HG03108 (cell line): ENCODE data around the gene GSTT4.
"Not testable (repeated sequence)": the region's sequence is repeated elsewhere in the genome, so short reads cannot be mapped to it uniquely, and the experiment has no call there.

Experiments used
- ATAC-seq: cut with Tn5 transposase; IDR thresholded peaks from one replicate; pipeline ENCODE4 v1.9.1; 2021; ENCODE audit warnings: moderate library complexity; ENCODE audit not compliant: unreplicated experiment

GSTT4 gene

GRCh38 chr22:24026056-24026455 lies 20.8 kb upstream of the GSTT4 start:
- ATAC-seq = no peak

- no peak for ATAC-seq
Measured at GRCh38 chr22:24025475-24025874, 20.2 kb upstream of the GSTT4 start.

GRCh38 chr22:24024354-24024753 lies 19.1 kb upstream of the GSTT4 start:
- no peak for ATAC-seq

- no peak for ATAC-seq
Measured at GRCh38 chr22:24023204-24023789, 18.0 kb upstream of the GSTT4 start.

DNA sequence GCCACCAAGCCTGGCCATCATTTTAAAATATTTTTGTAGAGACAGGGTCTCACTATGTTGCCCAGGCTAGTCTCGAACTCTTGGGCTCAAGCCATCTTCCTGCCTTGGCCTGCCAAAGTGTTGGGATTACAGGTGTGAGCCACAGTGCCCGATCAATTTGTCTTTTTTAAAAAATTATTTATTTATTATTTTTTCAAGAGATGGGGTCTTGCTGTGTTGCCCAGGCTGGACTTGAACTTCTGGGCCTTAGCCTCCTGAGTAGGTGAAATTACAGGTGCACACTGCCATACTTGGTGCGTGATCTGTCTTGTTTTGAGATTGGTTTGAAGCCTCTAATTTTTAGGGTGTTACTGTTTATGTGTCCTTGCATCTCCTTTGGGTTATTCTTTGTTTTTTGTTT lies 16.1 kb upstream of the GSTT4 start:
- ATAC-seq = no peak

- ATAC-seq = no peak
Measured at GRCh38 chr22:24016156-24016555, 10.9 kb upstream of the GSTT4 start.

DNA sequence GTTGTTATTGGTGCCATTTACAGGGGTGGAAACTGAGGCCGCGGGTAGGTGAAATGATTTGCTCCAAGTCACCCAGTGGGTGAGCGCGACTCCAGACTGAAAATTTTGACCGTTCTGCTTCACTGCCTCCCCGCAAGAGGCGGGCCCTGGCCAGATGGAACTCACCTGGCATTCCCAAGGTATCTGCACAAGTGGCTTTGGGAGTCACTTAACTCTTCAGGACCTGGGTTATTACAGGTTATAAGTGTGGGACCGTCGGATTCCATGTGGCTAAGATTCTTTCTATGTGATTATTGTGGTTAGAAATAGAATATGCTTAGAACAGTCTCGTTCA lies 6.4 kb upstream of the GSTT4 start:
- ATAC-seq = peak; percentile 8

- no peak for ATAC-seq
Measured at GRCh38 chr22:24010018-24010391, 4.8 kb upstream of the GSTT4 start.

DNA sequence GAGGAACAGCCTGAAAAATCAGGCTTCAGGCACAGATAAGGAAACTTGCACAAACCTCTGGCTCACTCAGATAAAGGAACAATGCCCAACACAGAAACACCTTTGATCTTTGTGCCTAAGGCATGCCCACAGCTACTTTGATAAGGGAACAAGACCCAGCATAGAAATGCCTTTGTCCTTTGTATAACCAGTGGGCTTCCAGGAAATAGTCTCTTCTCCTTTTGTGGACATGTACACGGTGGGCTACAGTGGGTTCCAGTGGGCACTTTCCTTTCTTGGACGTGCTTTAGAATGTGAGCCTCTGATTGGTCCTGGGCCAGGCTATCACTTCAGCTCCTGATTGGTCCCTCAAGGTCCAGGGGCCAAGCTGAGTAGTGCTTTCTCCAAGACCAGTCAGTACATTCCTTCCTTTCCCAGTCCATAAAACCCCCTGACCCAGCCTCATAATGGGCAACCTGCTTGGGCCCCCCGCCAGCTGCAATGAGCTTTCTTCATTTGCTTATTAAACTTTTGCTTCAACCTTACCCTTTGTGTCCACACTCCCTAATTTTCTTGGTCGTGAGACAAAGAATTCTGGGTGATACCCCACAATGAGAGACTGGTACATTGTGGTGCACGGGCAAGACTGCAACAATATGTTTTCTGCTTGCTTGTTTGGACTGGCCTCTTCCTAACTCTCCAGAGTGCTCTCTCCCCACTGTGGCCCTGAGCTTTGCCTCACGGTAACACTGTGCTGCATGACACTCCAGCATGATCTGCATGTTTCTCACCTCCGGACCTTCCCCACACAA lies 4.2 kb upstream of the GSTT4 start:
- ATAC-seq = no peak

- ATAC-seq = no peak
Measured at GRCh38 chr22:24008381-24009226, 3.4 kb upstream of the GSTT4 start.

DNA sequence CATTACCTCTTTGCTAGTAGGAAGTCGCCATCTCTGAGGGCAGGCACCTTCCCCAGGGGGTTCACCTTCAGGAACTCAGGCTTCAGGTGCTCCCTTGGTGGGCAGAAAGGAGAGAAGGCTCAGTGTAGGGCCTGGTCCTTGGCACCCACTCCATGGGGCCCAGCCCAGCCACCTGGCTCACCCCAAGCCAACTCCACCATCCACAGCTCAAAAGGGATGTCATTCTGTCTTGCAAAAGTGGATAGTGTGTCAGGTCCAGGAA lies 2.7 kb upstream of the GSTT4 start:
- ATAC-seq = no peak

DNA sequence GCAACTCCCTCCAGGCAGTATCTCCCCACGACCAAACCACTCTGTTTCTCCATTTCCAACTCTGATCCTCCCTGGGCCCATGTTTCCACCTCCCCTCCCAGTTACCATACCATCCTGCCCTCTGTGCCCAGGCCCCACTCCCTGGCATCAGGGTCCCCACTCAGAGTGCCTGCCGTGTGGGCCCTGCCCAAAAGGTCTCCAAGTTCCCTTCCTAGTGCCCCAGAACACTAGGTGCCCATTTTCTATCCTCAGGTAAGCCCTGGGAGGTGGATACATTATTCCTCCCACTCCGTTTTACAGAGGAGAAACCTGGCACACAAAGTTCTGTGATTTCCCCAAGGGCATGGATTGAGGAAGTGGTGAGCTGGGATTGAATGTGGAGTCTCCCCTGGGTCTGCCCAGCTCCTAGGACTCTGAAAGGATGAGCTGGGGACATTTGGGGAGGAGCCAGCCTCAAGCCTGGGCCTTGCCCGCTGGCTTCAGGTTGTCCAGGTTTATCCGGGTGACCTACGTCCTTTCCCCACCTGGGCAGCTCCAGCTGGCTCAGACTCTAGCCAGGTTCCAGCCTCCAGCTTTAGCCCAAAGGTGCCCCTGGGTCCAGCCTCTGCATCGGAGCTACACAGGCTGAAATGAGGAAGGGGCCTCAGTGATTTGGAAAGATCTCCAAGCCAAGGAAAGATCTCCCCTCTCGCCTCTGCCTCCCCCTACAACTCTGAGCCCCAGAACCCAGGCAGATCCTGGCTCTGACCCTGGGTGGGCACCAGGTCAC lies 2.2 kb upstream of the GSTT4 start:
- no peak for ATAC-seq

- ATAC-seq = no peak
Measured at GRCh38 chr22:24006914-24007214, 1.6 kb upstream of the GSTT4 start.

GRCh38 chr22:24006207-24006913 lies 1.1 kb upstream of the GSTT4 start:
- no peak for ATAC-seq

- no peak for ATAC-seq
Measured at GRCh38 chr22:24003887-24004286, 1.4 kb downstream of the GSTT4 start.

- ATAC-seq = no peak
Measured at GRCh38 chr22:24002851-24003250, 2.4 kb downstream of the GSTT4 start.

DNA sequence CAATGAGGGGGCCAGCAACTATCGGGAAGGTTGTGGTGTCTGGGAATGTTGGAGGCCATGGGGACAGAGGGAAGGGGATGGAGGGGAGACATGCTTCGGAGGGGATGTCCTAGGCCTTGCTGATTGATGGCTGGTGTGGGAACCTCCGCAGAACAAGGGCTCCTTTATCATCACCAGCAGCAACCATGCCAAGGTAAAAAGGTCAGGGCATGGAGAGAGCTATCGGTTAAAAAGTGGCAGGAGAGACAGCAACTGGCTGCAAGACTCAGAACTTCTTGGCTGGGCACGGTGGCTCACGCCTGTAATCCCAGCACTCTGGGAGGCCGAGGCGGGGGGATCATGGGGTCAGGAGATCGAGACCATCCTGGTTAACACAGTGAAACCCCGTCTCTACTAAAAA lies 3.0 kb downstream of the GSTT4 start:
- ATAC-seq = no peak

DNA sequence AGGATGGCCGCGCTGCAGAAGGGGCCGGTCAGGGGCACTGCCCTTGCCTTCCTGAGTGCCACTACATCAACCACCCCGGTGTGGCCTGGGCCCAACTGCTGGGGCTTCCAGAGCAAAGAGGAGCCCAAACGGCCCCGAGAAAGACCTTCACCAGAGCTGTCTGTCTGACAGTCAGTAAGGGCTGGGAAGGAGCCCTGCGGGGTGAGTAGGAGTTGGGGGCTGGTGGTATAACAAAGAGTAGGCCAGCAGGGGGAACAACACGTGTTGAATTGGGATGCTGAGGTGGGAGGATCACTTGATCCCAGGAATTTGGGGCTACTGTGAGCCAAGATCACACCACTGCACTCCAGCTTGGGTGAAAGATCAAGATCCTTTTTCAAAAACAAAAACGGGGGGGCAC lies 3.9 kb downstream of the GSTT4 start:
- no peak for ATAC-seq

DNA sequence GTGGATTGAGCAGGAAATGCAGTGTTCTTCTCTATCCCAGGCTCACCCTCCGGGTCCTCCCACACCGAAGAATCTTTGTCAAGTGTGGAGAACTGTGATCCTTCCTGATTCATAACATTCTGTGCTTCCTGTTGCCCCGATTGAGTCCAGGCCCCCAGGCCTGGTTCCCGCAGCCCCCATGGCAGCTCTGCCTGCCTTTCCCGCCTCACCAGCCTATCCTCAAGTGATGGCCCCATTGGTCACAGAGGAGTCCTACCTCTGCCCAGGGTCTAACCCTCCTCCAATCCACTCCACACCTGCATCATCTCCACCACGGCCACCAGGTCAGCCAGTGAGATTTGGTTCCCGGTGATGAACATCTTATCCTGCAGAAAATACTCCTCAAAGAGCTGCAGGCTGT lies 5.5 kb downstream of the GSTT4 start:
- ATAC-seq = not testable (repeated sequence)

DNA sequence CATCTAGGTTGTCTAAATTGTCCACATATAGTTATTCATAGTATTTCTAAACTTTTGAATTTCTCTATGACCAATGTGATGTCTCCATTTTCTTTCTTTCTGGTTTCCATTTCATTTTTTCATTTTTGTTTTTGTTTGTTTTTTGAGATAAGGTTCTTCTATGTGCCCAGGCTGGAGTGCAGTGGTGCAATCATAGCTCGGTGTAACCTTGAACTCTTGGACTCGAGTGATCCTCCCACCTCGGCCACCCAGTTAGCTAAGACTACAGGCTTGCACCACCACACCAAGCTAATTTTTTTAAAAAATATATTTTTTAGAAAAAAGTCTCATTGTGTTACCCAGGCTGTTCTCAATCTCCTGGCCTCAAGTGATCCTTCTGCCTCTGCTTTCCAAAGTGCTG lies 8.2 kb downstream of the GSTT4 start:
- no peak for ATAC-seq

DNA sequence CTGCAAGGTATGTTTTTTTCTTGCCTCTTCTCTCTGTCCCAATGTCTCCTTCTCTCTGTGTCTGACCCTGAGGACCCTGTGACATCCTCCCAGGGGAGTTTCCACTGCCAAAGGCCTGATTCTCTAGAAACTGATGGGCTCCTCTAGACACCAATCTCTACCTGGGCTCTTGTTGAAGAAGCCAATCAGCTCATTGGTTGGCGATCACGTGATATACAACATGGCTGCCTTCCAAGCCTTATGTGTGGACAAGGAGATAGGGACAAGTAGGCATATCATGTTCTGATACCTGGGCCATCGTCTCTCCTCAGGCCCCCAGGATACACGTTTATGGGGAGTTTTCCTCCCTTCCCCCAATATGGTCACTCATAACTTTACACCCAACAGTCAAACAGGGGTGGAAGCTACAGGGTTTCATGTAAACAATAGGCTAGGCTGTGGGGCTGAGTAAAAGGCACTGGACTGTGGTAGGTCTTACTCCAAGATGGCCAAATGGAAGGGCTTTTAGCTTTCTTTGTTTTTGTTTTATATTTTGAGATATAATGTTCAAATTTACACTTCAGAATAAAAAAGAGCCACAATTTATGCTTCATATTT lies 11.6 kb downstream of the GSTT4 start:
- ATAC-seq = not testable (repeated sequence)
